HL-60 (cell line): ENCODE results near the gene FHIT.

Experiments used
- CTCF ChIP-seq: IDR thresholded peaks from one replicate; pipeline ENCODE4 v1.5.1; 2011; ENCODE audit warnings: low read length, control low read depth, inconsistent platforms; ENCODE audit not compliant: insufficient read depth
- REST ChIP-seq: IDR thresholded peaks from 2 replicates; pipeline ENCODE4 v1.6.1; 2012; ENCODE audit warnings: low read depth; ENCODE audit not compliant: insufficient replicate concordance

GRCh38 chr3:60497902-60498301, 753.4 kb downstream of the FHIT start:
- TF ChIP-seq CTCF (no peak), REST (no peak)
